Mesenteric fat pad (tissue), 1 donor: Measurements from ENCODE around the gene DNAJC5. TPM values are rescaled to one million over a fixed set of nuclear protein-coding genes. Genes with fewer than 3 reads are reported as not detected.
"Not testable (repeated sequence)": the region's sequence is repeated elsewhere in the genome, so short reads cannot be mapped to it uniquely, and the experiment has no call there.

Source experiments
- DNase-seq: peaks from one replicate; pipeline ENCODE4 v3.0.0-alpha.2; 2020; ENCODE audit warnings: low spot score
- long read RNA-seq: library from polyadenylated mRNA; unstranded; transcript quantifications from one replicate; pipeline ENCODE4 v2.0.0, GENCODE V29; 2020
- total RNA-seq: library from RNA; stranded (reverse); fragmentation: NEBNext Ultra II Directional; extraction: Animal tissue kit (Norgen Biotek cat#: 25700); gene quantifications from one replicate; pipeline ENCODE4 v1.2.1, GENCODE V29; 2021
- donor health status: DM: yes; HTN: yes; CAD: no.

The DNAJC5 gene
- 50.5 TPM for total RNA-seq
- long read RNA-seq, full-length matches to known transcripts: 5 of 74 reads
- long read RNA-seq, partial matches to known transcripts: 68 of 74 reads
- long read RNA-seq, other reads (novel, unspliced or antisense): 1 of 74 reads

DNA sequence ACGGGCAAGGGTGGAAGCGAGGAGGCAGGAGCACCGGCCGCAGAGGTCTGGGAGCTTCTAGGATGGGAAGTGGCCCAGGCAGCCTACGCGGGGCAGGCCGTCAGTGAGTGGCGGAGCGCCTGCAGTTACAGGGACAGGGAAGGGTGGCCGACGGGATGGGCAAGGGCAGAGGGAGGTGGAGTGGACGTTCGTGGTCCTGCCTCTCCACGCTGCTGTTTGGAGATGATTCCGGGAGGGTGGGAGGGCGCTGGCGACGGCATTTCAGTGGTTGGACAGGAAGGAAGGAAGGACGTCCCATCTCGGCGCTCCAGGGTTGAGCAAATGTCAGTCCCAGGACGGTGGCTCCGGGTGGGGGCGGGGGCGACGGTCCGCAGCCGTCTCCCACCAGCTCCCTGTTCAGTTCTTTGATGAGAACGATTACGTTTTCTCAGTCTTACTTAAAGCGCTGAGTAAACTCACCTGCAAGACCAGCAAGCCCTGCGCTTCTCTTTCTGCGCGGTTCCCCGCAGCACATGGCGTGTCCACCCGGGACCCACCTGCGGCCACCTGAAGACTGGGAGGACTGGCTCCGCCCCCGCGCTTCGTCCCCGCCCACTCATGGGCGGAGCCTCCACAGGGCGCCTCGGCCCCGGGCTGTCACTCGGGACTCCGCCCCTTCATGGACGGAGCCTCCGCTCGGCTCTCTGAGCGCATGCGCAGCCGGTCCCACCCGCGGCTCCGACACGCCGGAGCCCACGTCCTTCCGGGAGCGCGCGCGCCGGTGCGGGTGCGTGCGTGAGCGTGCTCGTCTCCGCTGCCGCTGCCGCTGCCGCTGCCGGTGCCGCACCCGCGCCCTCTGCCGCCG is at the start of gene DNAJC5:
Gene DNAJC5, plus strand, starts transcription at position 769 of the 844 bp plus-strand sequence. CDS start 33,220 bp downstream, outside the sequence.
- DNase-seq: peak; percentile 99

DNA sequence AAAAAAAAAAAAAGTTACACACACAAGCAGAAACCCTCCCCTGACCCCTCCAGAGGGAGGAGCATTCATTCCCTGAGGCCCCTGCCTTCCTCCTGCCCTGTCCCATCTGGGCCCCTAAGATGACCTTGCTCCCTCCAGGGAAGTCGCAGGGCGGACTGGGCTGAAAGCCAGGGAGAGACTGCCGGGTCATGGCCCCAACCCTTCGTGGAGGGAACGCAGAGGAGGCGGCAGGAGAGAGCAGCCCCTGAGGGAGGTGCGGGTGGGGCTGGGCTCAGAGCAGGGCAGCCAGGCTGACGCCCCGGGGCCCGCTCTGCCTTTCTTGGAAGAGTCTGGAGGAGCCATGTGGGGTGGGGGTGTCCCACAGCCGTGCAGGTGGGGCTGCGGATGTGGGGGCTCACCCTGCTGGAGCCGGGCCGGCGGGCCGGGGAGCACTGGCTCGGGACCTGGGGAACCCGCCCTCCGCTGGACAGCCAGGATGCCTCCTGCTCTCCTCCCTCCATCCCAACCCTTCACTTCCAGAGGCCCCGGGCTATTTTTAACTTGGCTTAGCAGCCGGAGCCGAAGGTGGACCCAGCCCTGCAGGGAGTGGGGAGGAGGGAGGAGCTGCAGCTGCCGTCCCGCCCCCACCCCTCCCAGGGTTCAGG is 48.7 kb upstream of the DNAJC5 start:
- no peak for DNase-seq

GRCh38 chr20:63846888-63847236 is 48.1 kb upstream of the DNAJC5 start:
- DNase-seq: no peak

- DNase-seq: no peak
These were observed 47.5 kb upstream of the DNAJC5 start for GRCh38 chr20:63847237-63848002.

DNA sequence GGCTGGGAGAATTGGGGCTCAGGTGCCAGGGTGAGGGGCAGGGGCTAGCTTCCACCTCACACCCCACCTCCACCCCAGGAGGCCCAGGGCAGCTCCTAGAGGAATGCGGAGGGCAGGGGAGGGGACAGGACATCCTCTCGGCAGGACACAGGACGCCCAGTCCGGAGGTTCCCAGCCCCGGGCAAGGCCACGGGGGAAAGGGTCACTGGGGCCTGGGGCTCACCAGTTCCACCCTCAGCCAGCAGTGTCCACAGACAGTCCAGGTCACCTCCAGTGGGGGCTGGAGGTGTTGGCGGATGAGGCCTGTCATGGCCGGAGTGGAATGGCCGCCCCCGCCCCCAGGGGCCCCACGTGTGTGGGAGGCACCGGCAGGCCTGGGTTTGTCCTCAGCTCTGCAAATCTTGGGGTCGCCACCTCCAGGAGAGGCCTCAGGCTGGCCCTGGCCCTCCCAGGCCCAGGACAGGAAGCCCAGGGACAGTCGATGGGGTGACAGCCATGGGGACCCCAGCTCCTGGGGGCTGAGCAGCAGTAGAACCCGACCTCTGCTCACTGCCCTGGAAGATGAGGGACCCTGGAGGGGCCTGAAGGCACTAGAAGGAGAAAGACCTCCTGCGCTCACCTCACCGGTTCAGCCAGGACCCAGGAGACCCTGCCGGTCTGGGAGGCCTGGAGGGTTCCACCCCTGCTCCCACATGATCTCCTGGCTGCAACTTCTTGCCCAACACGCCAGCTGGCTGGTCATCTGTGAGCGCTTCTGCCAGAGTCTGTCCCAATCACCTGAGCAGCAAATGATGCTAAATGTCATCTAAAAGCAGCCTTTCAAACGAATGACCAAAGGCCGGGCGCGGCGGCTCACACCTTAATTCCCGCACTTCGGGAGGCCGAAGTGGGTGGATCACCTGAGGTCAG is 46.7 kb upstream of the DNAJC5 start:
- no peak for DNase-seq

GRCh38 chr20:63850689-63851547 is 44.0 kb upstream of the DNAJC5 start:
- DNase-seq: no peak

DNA sequence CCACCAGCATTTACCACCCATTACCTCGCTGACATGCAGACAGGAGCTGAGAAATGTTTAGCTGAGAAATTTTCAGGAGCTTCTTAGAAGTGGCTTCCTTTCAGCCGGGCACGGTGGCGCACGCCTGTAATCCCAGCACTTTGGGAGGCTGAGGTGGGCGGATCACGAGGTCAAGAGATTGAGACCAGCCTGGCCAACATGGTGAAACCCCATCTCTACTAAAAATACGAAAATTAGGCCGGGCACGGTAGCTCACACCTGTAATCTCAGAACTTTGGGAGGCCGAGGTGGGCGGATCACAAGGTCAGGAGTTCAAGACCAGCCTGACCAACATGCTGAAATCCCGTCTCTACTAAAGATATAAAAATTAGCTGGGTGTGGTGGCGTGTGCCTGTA is 43.4 kb upstream of the DNAJC5 start:
- DNase-seq: not testable (repeated sequence)

DNA sequence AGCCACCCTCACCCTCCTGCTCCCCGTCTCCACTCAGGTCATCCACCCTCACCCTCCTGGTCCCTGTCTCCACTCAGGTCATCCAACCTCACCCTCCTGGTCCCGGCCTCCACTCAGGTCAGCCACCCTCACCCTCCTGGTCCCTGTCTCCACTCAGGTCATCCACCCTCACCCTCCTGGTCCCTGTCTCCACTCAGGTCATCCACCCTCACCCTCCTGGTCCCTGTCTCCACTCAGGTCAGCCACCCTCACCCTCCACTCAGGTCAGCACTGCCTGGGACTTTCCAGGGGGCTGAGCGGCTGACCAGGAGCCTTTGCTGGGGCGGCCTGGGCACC is 41.2 kb upstream of the DNAJC5 start:
- DNase-seq: not testable (repeated sequence)

- DNase-seq: no peak
These were observed 40.7 kb upstream of the DNAJC5 start for GRCh38 chr20:63854069-63854765.

- DNase-seq: no peak
These were observed 40.1 kb upstream of the DNAJC5 start for GRCh38 chr20:63854766-63855362.

GRCh38 chr20:63855363-63856097 is 39.4 kb upstream of the DNAJC5 start:
- DNase-seq: no peak

DNA sequence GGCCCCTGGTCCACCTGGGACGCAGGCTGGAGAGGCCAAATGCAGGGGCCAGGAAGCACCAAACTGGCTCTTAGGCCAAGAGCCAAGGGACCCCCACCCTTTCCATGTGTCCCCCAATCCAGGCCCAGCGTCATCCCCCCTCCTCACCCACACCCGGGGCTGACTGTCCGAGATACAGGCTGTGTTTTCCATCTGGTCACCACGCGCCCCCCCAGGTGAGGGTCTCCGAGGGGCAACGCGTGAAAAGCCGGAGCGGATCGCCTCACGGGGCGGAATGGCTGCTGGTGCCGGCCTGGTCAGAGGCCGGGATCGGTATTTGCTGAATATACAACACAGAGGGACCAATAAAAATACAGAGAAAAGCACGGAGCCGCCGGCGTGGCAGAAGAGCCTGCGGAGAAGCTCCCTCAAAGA is 38.8 kb upstream of the DNAJC5 start:
- no peak for DNase-seq

DNA sequence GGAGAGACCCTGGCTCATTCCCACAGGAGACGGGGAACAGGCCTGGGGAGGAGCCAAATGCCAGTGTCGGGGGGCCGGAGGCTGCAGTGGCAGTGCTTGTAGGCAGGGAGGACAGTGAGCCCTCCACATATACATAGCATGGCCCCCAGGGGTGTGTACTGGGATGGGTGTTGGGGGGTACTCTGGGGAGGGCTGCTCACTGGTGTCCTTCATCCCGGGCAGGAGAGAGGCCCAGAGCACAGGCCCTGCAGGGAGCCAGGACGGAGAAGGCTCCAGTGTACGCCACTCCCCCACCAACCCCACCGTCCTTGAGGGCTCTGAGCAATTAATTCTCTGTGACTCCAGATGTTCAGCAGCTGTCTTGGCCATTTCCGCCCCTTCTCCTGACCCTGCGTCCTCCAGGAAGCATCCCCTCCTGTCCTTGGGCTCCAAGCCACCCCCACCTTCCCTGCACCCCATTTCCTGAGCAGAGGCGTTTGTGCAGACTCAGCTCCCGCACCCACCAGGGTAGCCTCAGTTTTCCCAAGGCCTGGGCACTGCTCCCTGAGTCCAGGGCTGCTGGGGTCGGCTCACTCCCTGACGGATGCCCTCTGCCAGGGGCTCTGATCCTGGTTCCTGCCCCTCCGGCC is 37.0 kb upstream of the DNAJC5 start:
- DNase-seq: no peak

GRCh38 chr20:63858393-63859165 is 36.3 kb upstream of the DNAJC5 start:
- no peak for DNase-seq

DNA sequence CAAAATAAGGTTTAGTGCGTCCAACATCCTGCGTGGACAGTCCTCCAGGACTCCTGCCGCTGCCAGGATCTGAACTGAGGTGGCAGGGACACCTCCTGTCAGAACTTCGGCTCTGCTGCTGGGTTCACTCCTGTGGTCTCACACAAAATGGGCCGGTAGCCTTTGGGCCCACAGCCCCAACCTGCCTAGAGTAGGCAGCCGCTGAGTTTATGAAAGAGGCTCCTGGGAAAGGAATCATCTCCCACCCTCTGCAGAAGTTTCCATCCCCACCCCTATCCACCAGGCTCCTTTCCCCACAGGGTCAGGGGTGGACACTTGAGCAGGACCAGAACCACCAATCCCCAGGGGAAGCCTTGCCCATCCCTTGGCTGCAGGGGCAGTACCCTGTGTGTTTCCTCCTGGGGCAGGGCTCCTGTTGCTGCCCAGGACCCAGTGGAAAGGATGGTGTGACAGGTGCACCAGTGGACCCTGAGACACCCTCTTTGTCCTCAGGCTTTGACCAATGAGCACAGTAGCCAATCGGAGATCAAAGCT is 35.7 kb upstream of the DNAJC5 start:
- no peak for DNase-seq

GRCh38 chr20:63860325-63861051 is 34.4 kb upstream of the DNAJC5 start:
- DNase-seq: no peak
